SHP77 (cell line): ENCODE results near the gene SIL1.

Experiments
- DNase-seq, 2 experiments: peaks; one replicate each; lab custom pipeline; 2025; lab: John Stamatoyannopoulos, UW

SIL1 gene

DNA sequence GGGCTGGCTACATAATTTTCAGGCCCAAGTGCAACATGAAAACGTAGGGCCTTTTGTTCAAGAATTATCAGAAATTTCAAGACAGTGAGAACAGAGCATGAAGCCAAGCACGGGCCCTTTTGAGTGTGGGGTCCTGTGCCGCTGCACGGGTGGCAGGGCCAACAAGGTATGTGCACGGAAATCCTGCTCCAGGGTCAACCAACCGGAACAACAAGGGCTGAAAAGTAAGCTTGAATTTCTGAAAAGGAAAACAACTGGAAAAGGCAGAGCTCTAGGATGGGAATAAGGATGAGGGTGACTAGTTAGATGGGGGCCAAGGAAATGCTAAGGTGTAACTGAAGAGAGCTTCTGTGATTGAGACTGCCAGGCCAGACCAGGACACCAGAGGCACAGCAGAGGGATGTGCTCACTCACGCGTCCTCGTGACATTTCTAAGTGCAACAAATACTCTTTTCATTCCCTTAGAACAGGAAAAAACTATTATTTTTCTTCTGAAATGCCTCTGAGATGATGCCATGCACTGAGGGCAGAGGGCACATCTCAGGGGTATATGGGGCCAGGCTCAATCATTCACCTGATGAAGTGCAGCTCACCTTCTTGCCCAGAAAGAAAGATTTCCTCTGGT is 242.4 kb downstream of the SIL1 start:
- DNase-seq: no peak

DNA sequence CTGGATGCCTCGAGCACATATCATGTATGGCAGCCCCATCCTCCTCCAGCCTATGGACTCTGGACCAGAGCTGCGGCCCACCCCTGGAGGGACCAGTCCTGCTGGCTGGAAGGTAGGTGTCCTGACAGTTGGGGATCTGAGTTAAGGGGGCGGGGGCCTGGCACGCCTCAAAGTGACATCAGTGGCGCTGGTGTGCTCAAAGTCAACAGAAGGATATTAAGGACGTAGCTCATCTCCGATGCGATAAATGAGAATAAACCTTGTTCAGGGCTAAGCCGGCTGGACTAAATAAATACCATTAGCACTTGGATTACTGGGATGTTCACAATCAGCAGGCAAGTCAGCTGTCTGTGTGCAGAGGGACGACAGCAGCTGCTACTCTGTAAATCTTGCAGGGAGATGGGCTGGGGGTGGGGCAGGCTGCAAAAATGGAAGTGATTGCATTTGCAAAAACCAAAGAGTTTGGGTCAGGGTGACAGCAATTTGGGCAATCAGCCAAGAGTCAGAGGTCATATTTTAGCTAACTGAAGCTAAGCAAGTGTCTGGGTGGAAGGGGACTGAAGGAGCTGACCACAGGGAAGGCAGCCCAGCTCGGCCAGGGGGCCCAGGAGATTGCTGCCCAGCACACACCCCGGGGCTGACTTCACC is 243.0 kb downstream of the SIL1 start:
- DNase-seq: peak; percentile 98

DNA sequence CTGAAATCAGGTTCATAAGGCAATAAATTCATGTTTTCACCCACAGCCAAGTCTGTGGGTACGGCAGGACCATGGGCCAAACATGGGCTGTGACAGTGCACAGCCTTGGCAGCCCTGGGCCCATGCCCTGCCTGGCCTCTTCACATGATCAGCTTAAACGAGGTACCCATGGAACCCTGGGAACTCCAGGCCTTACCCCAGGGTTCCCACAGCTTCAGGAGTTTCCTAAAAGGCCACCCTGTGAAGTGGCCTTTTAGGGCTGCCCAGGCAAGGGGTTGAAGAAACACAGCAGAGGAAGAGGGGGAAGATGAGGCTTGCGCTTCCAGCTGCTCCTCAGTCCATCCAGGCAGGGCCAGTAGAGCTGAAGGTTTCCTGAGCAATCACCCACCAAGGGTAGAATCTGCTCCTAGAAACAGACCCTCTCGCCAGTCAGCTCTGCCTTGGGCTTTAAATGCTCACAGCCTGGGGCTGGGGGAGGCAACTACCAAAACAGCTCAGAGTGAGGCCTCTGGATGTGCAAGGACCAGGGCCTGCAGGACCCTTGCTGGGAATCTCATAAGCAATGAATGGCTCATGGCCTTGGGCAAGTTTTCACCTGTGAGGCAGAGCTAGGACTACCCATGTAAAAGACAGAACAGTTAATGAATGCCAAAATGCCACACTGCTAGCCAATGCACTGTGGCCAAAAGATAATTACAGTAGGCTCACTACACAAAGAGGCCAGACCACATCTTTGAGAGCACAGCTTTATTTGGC is 243.7 kb downstream of the SIL1 start:
- peak in 1 of 2 experiments; percentile 60 for DNase-seq

DNA sequence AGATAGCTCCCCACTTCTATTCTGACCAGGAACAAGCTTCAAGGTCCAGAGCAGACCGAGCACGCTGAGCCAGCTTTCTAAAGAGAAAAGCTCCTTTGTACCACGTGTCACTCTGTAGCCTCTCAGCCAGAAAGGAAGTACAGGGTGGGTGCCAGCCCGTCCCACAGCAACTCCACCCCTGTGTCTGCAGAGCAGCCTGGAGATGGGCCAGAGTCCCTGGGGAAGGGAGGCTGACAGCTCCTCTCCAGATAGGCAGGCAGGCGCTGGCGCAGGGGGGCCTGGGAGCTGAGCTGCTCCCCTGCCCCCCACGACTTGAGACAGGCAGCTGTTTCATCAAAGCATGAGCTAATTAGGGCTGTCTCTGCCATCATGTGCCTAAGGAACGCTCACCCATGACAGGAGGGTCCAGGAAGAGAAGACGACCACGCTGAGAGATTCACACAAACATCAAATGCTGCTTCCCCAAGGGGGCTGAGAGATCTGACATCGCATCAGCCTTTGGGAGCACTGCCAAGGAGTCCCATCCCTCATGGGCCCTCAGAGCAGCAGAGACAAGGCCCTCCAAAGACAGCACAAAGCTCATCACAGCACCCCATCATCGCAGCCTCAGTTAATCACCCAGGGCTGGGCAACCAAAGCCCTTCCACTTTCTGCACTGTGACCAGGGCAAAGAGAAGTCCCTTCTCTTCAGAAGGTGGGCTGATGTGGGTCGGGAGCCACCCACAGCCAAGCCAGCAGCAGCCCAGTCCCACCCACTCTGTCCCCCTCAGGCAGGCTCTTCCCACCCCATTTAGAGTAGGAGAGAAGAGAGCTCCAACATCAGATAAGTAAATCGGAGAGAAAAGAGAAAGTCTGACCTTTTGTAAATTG is 244.5 kb downstream of the SIL1 start:
- DNase-seq: peak; percentile 94 to 97

DNA sequence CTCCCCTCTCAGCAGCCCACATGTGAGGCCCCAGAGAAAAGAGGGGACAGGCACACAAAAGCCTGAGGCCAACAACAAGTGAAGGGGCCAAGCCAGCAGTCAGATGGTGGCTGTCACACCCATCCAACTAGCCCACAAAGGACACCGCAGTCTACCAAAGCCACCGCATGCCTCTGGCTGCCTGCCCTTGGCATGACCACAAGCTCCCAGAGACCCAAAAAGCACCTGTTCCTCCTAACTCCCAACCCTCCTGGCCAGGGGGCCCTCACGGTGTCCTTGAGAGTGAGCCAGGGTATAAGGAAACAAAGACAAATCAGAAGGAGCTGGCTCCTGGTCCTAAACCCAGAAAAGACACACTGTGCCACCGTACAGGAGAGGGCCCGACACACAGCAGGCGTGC is 245.2 kb downstream of the SIL1 start:
- peak; percentile 49 to 65 for DNase-seq

DNA sequence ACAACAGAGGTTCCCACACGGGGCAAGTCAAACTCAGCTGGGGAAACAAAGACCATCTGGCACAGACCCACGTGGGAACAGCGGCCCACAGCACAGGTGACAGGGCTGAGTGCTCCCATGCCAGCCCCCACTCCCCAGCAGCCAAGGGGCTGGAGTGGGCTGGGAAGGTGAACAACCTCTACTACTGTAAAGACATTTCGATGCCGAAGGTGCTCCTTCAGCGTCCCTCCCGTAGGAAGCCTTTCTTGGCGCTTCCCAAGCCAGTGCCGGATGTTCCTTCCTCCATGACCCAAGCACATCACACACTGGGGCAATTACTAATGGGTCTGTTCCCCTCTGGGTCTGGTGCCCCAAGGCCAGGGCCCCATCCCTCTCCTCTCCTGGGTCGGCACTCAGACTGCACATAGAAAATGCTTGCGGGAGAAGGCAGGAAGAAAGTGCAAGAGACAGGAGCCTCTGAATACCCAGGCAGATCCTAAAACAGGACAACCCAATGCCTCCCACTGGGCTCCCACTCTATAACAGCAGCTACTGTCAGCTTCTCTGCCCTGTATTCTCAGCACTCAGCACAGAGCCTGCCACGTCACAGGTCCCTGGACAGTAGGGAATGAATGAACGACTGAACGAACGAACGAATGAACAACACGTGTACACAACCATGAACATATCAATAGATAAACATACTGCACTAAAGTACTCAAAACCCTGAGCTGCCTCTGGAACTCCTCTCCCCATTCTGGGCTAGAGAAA is 246.0 kb downstream of the SIL1 start:
- peak in 1 of 2 experiments; percentile 16 for DNase-seq

DNA sequence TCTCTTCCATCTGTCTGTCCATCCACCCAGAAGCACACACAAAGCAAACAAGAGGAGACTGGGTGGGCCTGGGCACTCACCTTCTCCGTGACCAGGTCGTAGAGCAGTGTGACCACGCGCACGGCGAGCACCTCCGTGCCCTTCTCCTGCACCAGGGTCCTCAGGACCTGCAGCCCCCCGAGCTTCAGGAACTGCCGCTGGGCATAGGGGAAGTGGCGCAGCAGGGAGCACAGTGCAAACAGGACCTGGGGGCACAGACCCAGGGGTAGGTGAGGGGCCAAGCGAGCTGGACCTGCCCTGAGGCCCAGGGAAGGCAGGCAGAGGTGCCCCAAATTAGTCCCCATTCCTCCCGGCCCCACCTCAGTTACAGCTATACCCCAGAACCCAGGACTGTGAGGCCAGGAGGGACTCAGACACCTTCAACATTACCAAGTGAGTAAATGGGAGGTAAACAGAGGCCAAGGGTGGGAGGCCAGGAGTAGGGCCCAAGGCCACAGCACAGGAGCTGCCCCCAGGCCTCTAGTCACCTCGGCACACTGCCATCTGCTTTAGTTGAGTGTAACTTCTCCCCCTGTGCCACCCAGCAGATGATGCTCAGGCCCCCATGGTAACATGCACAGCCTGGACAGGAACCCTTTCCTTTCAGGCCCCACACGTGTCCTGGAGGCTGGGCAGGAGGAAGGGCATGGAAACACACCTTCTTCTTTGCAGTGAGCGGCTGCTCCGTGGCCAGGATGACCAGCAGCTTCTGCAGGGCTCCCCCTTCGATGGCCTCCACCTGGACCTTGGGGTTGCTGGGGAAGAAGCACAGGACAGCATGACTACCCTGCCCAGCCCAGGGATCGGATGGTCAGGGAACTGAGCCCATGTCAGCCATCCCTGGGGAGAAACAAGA is 246.8 kb downstream of the SIL1 start:
- peak; percentile 19 to 43 for DNase-seq

DNA sequence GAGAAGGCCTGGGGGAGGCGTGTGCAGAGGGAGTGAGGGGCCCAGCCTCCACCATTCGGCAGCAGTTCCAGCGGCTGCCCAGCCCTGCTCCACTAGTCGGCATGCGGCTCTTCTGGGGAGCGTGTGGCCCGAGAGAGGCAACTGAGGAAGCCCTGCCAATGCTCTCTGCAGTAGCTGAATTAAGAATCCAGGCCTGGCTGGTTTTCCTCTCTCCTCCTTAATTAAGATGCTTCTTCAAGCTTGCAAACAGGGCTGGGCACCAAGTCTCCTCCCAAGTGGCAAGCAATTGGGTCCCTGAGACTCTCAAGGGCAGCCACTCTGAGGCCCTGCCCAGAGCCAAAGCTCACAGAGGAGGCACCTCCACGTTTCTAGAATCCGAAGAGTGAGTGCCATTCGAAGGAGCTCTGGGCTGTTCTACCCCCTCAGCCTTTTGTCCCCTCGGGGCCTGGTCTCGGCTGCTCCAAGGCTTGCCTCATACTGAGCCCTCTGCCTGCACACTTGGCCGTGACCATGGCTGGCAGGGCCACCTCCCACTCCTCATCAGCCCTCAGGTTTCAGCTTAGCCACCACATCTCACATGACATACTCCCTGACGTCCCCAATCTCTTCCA is 247.6 kb downstream of the SIL1 start:
- DNase-seq: peak in 1 of 2 experiments; percentile 75

DNA sequence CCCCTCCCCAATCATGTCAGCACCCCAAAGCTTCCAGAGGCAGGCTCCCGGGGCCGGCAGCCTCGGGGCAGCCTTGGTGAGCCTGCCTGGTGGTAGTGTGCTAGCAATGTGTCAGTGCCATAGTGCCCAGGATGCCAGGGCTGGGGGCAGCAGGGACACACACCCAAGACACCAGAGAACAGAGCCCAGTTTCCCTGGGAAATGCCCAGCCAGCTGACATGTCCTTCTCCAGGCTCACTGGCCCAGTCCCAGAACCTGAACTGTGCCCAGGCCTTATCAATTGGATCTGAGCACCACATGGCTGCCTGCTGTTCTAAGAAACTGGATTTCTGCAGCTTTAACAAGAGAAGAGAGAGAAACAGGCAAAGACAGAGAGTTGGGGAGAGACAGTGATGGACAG is 248.2 kb downstream of the SIL1 start:
- DNase-seq: no peak

DNA sequence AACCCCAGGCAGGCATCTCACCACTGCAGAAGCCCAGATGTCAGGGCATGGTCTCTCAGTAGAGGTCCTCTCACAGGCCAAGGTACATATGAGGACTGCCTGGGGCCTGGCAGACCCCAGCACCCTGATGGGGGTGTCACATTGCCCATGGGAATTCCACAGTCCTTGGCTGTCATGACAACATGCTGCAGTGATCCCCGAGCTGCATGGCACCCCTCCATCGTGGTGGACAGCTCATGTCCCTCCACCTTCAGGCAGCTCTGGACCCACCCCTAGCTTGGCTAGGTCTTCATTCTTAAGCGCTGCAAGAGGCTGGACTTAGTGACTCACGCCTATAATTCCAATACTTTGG is 249.0 kb downstream of the SIL1 start:
- no peak for DNase-seq

DNA sequence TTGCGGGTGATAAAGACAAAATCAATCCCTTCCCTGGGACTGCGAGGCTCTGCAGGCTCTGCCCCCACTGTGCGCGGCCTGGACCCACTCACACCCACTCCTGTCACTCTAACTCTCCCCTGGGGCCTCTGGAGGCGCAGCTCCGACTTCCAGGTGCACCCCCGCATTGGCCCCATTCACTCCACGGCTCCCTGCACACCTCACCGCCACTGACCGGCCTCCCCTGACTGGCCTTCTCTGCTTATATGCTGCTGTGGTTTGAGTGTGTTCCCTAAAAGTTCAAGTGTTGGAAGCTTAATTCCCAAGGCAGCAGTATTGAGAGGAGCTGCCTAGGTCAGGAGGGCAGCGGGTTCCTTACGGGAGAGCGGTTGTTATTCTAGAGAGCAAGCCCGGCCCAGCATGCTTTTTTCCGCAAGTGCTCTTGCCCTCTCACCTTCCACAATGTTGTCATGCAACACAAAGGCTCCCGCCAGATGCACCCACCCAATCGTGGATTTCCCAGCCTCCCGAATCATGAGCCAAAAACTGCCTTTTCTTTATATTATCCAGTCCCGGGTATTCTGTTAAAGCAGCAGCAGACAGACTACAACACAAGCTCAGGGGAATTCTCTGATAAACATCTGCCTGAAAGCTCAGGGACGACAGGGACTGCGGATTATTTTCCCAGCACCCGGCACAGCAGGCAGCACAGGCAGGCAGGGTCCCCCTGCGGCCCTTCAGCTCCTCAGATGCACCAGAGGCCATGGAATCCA is 249.5 kb downstream of the SIL1 start:
- no peak for DNase-seq

DNA sequence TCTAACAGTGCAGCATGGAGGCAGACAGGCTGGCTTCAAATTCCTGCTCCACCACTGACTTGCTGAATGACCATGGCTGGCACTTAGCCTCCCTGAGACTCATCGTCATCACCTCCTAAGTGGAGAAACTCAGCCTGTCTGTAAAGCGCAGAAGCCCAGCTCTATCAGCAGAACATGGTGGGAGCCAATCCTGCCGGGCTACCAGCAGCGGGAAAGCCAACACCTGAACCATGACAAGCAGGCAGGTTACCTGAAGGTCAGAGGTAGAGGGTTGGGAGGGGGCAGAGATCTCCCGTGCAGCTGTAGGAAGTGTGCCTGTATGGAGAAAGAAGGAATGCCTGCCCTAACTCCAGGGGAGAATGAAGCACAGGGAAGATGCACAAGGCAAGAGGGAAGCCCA is 250.4 kb downstream of the SIL1 start:
- no peak for DNase-seq

DNA sequence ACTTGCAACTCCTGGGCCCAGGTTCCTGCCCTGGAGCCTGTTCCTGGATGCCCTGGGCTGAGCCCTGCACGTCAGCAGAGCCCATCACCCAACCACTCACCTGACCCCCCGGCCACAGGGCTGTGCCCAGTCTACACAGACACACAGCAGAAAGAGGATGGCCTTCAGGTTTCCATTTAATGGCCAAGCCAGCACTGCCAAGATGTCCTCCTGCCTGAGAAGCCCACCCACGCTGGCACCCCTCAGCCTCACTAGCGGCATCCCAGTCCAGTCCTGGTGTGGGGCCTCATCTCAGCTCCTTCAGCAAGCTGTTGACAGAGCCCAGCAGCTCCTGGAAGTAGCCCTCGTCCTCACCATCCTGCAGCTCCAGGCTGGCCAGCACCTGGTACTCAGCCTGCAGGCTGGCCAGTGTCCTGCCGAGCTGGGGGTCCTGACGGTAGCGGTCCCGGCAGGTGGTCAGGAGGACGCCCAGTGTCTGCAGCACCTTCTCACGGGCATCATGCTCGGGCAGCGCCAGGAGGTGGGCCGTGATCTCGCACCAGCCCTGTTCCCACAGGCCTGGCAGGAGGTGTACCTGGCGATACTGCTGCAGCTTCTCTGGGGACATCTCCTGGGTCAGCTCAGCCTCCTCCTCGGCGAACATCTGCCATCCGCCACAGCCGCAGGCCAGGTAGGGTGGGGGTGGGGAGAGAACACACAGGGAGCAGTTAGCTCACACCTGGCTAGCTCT is 251.2 kb downstream of the SIL1 start:
- no peak for DNase-seq

DNA sequence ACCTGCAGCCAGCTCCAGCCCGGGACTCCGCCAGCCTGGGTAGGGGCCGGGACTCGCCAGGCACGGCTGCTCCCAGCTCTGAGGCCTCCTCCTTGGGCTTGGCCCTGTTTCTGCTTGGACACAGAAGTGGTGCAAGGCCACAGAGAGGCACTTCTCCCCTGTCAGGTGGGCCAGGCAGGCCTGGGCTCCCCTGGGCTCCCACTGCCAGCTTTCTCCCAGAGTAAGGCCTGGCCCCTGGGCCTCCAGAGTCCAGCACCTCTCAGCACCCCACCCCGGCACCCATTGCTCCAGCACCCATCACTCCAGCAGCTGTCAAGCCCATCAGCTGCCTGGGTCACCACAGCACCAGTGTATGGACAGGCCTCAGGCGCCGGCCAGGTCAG is 251.9 kb downstream of the SIL1 start:
- no peak for DNase-seq

DNA sequence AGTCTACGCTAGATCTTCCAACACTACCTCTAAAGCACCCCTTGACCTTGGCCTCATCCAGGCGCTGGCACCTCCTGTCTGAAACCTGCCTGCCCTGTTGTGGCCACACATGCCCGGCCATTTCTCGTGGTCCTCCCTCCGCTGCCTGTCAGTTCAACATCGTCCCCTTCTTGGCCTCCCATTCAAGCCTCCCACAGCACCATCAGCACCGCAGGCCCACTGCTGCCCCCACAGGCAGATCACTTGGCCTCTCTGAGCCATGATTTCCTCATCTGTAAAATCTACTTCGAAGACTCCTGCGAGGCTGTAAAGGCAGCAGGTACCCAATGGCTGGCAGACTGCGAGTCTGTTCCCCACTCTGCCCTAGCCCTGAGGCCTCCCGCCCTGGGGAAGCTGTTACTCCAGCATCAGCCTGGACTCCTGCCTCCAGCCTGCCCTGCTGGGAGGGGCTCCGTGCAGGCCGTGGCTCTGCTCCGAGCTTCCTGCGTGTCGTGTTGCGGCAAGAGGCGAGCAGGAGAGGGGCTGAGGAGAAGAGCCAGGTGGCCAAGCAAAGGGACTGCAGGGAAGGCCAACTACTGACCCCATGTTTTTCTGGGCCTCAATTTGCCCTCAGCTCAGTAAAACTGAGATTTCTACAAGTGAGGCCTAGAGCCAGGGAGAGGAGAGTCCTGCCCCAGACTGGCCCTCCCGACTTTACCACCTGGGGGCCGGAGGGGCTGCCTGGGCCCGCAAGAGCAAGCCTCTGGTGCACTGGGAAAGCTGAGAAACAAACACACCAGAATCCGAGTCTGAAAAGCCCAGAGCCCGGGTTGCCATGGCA is 252.5 kb downstream of the SIL1 start:
- no peak for DNase-seq

DNA sequence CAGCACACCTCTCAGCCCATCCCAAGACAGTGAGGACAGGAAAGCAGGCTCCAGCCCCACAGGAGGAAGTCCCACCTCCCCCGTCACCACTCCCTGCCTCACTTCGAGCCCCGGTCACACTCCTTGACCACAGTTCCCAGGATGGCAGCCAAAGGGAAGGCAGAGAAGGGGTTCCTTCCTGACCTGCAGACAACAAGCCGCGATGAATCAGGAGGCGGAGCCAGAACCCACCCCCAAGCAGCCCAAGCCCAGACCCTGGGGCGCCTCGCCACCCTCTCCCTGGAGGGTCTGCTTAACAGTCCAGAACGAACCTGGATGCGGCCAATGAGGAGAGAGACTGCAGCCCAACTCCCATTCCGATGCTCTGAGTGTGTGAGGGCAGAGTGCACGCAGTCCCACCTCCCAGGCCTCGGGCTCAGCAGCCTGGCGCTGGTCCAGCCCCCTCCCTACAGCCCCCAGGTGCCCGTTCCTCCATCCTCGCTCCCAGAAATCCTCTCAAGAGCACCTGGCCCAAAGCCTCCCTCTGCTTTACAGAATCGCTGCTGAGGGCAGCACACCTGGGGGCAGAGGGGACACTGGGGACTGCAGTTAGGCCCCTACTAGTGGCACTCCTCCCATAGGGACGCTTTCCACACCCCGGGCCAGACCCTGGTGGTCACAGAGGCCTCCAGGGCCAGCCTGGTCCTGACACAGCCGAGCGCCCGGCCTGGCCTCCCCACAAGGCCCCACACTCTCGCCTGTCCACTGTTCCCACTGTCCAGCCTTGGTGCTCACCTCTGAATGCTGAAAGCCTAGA is 253.4 kb downstream of the SIL1 start:
- no peak for DNase-seq

DNA sequence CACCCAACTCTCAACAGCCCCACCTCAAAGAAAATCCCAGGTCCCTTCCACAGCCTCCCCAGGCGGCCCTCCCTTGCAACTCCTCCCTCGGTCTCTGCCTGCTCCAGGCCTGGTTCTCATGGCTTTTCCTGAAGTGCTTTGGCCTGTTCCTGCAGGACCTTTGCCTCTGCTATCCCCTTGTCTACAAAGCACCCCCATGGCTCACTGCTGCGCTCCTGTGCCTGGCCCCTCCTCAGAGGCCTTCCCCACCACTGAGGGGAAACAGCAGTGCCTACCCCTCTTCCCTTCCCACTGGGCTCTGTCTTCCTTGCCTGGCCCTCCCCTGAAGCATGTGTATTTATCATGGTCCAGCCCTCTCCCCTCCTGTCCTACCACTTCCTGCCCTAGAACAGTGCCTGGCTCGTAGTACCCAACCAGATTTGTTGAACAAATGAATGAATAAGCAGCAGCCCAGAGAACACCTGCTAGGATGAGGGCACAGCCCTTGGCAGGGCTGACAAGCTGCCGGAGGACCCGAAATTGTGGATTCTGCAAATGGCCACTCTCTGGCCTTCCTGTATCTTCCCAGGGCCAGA is 254.5 kb downstream of the SIL1 start:
- no peak for DNase-seq
